Stimulated activated CD8-positive, alpha-beta memory T cell treated with anti-CD3 and anti-CD28 coated beads, Interleukin-15, amount 100 ng/mL, for 1 hour (primary cell): Measurements from ENCODE around the gene MAP6.
"Not testable (repeated sequence)": the region's sequence is repeated elsewhere in the genome, so short reads cannot be mapped to it uniquely, and the experiment has no call there.

ENCODE experiments used
- DNase-seq: peaks from one replicate; pipeline ENCODE4 v3.0.0-alpha.2; 2020; ENCODE audit warnings: low read depth

MAP6 gene

DNA sequence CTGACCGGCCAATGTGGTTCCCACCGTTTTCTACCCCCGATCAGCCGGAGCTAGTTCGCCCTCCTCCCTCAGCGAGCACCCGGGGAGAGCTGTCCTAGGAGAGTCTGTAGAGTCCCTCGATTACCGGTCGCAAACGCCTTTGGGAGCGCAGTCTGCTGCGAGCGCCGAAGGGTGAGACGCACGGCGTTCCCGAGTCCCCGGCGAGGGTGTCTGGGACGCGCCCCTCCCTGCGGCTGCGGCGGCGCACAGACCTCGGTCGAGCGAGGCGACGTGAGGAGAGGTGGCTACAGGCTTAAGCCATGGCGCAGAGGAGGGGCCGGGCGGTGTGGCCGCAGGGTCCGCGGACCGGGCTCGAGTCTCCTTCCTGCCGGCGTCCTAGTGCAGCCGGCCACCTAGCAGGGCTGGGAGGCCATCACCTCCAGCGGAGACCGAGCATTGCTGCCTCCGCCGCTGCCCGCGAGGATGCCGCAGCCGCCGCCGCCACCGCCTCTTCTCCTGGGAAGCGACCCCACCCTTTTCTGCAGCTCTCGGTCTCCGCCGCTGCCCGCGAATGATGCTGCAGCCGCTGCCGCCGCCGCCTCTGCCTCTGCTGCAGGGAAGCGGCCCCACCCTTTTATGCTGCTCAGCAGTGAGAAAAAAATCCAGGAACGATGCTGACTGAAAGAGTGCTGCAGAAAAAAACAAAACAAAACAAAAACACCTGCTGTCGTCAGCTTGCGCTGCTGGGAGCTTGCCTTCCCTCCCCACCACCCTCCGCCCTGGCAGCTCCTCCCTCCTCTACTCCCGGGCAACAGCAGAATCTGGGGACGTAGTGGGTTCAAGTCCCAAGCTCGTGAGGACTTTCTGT, at the start of gene MAP6:
MAP6 (minus strand) TSS at position 588 of the 847 bp plus-strand sequence. CDS start 669 bp downstream, outside the sequence.
- no peak for DNase-seq

DNA sequence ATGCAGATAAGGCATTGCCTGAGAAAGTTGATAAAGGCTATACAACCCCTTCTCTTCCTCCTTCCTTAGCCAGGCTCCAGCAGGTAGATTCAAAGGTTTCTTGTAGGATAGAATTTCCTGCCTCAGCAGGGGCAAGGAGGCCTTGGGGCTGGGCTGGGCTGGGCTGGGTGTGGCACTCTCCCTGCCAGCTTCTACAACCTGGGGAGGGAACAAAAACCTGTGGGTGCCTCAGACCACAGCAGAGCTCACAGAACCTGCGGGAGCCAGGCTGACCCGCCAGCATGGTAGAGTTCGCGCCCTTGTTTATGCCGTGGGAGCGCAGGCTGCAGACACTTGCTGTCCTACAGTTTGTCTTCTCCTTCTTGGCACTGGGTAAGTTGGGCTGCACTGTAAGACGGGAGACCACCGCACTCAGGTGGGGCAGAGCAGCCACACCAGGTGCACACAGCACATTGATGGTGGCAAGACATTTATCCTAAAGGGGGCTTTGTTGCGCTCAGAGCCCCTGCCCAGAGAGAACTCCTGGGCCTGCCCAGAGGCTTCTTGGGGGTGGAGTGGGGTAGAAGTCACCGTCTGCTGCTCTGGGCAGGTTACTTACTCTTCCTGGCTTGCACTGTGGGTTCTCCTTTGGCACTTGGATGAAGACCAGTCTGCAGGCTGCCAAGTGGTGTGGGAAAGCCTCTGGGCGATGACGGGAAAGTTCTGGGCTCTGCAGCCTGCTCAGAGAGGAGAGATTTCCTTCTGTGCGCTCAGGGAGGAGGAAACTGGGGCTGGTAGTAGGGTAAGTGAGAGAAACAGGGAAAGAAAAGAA, 49.0 kb upstream of the MAP6 start, which contains the start of gene MOGAT2:
MOGAT2 (plus strand) TSS at position 231 of the 811 bp plus-strand sequence; CDS start at position 282, 51 bp downstream.
- no peak for DNase-seq

DNA sequence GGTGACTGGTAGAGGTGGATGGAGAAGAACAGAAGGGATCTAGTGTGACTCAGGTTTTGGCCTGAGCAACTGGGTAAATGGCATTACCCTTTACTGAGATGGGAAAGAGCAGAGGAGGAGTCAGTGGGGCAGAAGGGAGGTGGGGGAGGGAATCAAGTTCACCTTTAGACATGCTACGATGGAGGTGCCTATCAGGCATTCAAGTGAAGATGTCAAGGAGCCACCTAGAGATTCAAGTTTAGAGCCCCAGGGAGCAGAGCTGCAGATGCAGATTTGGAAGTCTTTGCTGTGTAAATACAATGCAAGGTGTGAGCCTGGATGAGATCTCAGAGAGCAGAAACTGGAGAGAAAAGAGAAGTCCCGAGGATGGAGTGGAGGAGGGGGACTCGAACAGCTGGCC, 47.8 kb upstream of the MAP6 start:
- DNase-seq = no peak

DNA sequence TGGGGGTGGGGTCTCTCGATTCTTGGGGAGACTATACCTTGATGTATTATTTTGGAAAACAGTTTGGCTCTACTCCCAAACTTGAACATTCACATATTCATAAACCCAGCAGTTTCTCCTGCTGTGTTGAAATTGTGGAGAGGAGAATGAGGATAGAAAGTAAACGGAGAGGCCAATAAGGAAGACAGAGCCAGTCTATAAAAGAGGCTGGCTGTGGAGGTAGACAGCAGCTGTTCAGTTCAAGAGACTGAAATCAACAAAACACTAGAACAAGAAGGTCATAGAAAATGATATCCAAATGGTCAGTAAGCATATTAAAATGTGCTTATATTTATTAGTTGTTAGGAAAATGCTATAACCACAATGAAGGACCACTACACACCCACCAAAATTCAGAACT, 46.9 kb upstream of the MAP6 start:
- no peak for DNase-seq

DNA sequence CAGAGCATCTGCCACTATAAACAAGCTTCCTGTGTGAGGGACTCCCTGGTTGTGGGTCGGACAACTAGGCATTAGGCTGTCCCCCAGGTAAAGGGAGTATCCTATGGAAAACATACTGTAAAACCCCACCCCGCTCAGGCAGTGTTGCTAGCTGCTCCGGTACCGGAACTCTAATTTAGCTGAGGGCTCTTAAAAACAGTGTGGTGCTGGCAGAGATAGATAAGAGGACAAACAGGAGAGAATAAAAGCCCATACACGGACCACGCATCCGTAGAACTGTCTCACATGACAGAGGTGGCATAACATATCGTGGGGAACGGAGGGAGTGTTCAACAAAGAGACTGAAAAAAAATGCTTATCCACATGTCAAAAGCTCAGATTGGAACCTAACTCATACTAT, 45.4 kb upstream of the MAP6 start:
- DNase-seq = no peak

DNA sequence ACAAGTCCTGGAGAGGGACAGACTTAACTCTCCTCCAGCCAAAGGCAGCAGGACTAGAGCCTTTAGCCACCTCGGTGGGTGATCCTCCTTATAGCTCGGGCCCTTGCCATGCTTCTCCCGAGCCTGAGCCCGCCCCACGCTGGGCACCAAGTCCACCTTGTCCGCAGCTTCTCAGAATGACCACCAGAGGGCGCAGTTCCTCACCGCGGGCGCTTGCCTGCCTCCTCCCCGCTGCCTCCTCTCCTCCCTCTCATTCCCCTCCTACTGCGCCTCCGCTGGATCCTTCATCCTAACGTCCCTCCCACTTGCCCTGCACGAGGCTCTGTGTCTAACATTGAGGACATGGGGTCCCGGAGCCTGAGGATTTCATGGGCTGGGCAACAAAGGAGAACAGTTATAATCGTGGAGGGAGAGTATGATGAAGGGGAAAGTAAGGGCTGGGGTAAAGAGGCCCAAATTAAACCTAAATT, 37.5 kb upstream of the MAP6 start:
- peak; percentile 41 for DNase-seq

DNA sequence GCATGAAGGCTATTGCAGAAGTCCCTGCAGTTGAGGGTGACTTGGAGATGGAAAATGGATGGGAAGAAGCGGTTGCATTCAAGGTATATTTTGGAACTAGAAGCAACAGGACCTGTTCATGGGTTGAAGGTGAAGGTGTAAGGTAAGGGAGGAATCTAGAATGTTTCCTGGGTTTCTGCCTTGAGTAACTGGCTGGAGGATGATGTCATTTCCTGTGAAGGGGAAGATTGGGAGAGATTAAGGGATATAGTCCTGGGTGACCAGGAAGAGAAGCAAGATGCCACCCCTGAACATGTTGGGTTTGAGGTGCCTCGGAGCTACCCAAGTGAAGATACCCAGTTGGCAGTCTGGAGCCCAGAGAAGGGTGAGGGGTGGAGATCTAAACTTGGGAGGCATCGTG, 36.7 kb upstream of the MAP6 start:
- no peak for DNase-seq

DNA sequence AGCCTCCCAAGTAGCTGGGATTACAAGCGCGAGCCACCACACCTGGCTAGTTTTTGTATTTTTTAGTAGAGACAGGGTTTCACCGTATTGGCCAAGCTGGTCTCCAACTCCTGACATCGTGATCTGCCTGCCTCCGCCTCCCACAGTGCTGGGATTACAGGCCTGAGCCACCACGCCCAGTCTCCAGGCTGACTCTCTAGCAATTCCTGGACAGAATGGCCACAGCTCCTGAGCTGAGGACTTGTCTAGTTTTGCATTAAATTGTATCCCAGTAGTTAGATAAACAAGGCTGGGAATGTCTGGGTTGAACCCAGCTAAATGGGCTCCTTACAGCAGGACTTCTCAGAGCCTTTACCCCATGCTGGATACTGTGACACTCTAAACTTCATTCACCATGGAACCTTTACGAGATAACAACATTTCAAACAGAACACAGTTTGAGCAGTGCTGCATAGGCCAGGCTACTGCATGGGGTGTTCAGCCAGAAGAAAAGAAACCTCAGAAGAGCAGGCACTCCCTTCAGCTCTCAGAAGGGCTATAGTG, 34.9 kb upstream of the MAP6 start:
- DNase-seq = no peak

DNA sequence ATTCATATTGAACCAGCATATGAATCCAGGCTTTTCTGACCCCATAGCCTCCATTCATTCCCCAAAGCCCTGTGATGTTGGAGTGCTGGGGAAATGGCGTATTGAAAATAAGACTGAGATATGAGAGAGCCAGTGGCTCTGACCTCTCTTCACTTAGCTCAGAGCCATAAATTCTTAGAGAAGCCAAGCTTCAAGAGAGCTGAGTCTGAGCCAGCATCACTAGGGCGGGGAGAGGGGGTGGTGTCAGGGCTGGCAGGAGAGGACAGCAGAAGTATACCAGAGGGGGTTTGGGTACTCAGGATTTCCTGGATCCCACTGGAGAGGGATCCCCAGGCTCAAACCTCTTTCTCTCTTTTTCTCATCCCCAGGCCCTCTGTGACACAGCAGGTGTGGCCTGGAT, 32.1 kb upstream of the MAP6 start:
- no peak for DNase-seq

DNA sequence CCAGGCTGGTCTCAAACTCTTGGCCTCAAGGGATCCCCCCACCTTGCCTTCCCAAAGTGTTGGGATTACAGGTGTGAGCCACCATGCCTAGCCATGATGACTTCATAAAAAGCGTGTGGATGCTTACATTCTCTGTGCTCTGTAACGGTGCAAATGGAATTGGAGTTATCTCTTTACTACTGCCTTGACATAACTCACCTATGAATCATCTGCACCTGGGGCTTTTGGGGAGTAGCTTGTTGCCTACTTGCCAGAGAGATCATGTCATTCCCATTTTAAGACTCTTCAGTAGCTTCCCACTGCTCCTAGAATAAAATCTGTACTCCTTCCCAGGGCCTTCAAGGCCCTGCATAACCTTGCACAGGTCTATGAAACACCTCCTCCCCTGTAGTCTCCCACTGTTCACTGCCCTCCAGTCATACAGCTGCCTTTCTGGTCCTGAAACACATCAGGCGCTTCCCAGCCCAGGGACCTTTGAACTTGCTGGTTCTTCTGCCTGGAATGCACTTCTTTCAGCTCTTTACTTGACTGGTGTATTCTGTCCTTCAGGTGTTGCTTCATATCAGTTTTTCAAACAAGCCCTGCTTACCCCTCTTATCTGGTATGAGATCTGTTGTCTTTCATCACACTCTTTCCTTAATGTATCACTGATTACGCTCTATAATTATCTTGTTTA, 29.2 kb upstream of the MAP6 start:
- DNase-seq = no peak

DNA sequence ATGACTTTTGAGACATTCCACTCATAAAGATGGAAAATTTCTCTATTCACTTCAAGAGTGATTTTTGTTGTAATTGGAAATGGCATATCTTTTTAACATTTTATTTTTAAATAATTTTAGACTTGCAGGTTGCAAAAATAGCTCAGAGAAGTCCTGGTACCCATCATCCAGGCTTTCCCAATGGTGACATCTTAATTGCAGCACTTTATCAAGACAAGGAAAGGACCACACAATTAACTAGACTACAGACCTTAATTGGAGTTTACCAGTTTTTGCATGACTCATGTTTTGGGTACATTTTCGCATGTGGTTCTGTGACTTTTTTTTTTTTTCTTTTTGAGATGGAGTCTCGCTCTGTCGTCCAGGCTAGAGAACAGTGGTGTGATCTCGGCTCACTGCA, 23.0 kb upstream of the MAP6 start:
- no peak for DNase-seq

DNA sequence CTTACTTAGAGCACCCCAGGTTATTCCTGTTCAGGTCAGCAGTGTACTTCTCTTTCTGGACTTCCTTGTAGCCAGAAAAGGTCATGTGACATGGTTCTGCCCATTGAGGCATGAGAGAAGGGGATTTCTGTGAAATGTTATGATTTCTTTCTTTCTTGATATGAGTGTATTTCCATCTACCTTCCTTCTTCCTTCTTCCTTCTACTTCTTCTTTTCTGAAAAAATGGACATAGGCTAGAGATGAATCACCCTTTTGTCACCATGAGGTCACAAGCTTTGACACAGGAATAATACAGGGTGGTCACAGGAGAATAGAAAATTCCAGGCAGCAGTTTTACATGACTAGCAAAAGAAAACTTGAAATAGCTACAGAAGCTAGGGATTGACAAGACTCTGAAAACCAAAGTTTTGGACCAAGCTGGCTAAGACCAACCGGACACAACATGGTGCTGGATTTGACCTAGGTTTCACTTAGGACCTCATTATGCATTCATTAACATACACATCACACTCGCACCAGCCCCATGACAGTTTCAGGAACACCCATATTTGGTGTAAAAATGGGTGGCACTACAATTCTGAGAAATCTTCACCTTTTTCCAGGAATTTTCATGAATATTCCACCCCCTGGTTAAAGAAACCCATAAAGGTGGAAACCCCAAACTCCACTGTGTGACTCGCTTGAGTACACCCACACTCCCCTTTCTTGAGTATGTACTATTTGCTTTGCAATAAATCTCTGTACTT, 21.2 kb upstream of the MAP6 start:
- DNase-seq = no peak

DNA sequence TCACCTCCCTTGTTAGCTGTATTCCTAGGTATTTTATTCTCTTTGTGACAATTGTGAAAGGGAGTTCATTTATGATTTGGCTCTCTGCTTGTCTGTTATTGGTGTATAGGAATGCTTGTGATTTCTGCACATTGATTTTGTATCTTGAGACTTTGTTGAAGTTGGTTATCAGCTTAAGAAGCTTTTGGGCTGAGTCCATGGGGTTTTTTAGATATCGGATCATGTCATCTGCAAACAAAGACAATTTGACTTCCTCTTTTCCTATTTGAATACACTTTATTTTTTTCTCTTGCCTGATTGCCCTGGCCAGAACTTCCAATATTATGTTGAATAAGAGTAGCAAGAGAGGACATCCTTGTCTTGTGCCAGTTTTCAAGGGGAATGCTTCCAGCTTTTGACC, 15.0 kb upstream of the MAP6 start:
- DNase-seq = not testable (repeated sequence)

DNA sequence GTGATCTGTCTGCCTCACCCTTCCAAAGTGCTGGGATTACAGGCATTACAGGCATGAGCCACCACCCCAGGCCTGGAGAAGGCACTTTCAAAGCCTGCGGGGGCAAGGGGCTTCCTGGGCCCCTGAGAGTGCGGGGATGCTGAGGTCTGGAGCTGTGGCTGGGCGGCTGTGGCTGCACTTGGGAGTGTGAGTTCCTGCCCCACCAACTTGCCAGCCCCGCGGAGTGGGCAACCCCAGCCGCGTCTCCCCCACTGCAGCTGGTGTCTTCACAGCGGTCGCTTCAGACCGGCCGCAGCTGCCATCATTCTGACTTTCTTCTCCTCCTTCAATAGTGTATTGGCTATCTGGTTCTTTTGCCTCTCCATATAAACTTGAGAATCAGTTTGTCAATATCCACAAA, 10.7 kb upstream of the MAP6 start:
- DNase-seq = no peak

DNA sequence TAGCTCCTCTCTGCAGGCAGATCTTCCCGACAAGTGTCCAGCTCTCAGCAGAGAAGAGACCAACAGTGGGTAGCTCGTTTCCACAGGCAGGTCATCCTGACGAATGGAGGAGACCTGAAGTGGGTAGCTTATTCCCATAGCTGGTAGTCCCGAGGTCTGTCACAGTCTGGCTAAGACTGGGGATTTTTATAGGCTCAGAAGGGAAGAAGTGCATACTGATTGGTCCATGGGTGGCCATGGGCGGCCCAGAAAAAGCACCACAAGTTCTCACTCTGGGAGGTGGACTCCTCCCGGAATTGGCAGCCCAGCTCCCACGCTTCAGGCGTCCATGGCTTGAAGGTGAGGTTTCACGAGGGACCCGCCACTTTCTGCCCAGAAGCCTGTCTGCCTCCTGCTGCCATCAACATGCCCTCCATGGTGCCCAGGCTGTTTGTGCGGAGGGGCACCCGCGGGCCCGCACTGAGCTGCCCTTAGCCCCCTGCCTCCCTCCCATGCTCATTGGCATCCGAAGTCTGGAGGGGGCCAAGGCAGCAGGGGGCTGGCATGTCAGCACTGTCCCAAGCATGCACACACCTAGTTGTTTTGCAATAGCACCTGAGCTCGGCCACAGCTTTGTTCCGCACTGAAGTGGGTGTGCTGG, 9.9 kb upstream of the MAP6 start:
- no peak for DNase-seq

DNA sequence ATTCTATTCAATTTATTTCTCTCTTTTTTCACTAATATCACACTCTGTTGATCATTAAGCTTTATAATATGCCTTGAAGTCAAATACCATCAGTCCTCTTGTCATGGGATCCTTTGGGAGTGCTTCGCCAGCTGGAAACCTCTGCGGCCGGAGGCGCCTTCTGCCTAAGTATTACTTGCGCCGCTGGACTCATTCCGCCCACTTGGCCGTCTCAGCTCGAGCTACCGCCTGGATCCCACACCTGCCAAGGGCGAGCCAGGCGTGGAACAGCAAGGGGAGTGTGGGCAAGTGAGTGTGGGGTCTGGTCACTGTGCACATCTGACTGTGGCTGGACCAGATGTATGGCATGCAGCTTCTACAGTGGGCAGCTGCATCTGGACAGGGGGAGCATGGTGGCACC, 9.1 kb upstream of the MAP6 start:
- no peak for DNase-seq

DNA sequence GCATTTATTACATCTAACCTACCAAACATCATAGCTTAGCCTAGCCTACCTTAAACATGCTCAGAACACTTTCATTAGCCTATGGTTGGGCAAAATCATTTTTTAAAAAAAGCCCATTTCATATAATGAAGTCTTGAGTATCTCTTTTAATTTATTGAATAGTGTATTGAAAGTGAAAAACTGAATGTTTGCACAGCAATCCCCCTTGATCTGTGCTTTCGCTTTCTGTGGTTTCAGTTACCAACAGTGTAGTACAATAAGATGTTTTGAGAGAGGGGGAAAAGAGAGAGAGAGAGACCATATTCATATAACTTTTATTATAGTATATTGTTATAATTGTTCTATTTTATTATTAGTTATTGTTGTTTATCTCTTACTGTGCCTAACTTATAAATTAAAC, 8.4 kb upstream of the MAP6 start:
- DNase-seq = no peak

DNA sequence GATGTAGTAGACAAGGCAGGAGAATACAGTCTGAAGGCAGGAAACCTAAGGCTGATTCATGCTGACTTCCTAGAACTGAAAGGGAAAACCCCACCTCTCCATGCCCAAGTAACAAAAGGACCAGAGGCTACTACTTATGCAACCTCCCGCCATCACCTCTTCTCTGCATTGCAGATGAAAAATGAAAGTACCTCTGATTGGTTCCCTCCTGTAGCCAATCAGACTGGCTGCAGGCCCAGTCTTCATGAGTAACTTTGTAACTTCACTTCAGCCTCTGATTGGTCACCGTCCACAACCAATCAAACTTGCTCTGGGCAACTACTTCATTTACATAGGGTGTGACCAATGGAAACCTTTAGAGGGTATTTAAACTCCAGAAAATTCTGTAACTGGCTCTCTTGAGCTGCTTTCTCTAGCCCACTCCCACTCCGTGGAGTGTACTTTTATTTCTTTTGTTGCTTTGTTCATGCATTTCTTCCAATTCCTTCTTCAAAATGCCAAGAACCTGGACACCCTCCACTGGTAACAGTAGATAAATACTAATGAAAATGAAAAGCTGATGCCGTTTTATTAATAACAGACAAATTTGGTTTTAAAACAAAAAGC, 5.2 kb upstream of the MAP6 start:
- DNase-seq = no peak

DNA sequence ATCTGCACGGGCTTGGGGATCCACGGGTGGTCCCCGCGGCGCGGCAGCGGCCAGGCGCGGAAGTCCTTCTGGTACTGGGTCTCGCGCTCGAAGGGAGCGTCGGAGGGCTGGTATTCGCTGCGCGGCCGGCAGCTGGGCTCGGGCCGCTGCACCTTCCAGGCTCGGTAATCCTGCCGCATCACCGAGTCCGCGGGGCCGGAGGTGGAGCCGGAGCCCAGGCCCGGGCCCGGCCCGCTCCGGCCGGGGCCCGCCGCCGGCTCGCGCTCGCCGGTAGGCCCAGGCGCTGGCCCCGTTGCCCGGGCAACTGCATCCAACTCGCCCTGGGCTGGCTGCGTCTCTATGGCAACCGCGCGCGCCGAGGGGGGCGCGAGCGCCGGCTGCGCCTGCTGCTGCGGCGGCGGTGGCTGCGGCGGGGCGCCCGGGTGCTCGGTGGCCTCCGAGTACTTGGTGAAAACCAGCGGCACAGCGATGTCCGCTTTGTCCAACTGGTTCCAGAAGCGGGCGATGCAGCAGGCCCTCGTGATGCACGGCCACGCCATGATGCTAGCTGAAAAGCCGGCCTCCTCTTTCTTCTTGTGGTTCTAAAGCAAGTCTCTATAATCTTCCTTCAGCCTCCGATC, 897 bp downstream of the MAP6 start:
- DNase-seq = no peak

DNA sequence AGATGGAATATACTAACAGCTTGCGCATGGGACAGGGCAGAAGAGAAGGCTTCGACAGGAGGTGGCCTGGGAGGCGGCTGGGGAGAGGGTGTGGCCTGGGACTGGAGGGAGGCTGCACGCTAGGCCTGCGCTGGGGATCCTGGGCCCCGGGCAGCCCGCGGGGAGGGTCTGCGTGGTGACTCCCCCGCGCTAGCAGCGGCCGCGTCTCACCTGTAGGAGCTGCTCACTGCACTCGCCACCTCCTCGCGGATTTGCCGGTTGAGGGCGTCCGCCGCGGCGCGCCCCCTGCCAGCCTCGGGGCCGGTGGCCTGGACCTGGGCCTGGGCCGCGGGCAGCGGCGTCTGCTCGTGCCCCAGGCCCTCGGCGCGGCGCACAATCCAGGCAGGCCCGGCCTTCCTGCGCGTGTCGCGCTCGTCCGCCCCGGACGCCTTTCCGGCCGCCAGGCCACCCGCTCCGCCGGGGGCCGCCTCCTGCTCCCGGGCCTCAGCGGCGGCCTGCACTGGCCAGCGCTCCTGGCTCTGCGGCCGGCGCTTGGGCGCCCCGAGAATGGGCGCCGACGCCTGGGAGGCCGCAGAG, 1.5 kb downstream of the MAP6 start:
- no peak for DNase-seq
